HL-60 (cell line): ENCODE data around the gene NKIRAS2.
A peak's percentile ranks its signal among the peaks of the same experiment; 100 is the strongest.

Experiments
- DNase-seq, 2 experiments: peaks; one replicate each; pipeline ENCODE4 v3.0.0-alpha.2; 2010 to 2020; ENCODE audit warnings: low read depth in 1 of 2, low spot score in 1 of 2
- H3K27ac ChIP-seq: fragments of 250-450 bp; sonication (Bioruptor Pico); replicated peaks from 2 replicates; pipeline ENCODE4 v1.5.1; 2020; ENCODE audit warnings: mild to moderate bottlenecking, moderate library complexity
- H3K27me3 ChIP-seq: fragments of 250-450 bp; sonication (Bioruptor Pico); 2 replicates; pipeline ENCODE4 v1.5.1; 2021; ENCODE audit warnings: mild to moderate bottlenecking, moderate library complexity; ENCODE audit not compliant: insufficient read depth, poor library complexity, severe bottlenecking
- H3K4me3 ChIP-seq: replicated peaks from 2 replicates; pipeline ENCODE4 v1.5.1; 2011; ENCODE audit warnings: mild to moderate bottlenecking, control low read depth, low read length; ENCODE audit not compliant: insufficient read depth
- GABPA ChIP-seq: IDR thresholded peaks from 2 replicates; pipeline ENCODE4 v1.6.1; 2012; ENCODE audit warnings: low read depth
- POLR2AphosphoS5 ChIP-seq: IDR thresholded peaks from 2 replicates; pipeline ENCODE4 v1.6.1; 2012; ENCODE audit warnings: low read depth
- SPI1 ChIP-seq: IDR thresholded peaks from 2 replicates; pipeline ENCODE4 v1.6.1; 2012; ENCODE audit warnings: low read depth, mild to moderate bottlenecking, borderline replicate concordance
- TF ChIP-seq, protein P1 (sequence below): IDR thresholded peaks from one replicate; pipeline ENCODE4 v1.5.1; 2011; ENCODE audit warnings: low read length, control low read depth, inconsistent platforms; ENCODE audit not compliant: insufficient read depth
- TF ChIP-seq, protein P2 (sequence below): IDR thresholded peaks from 2 replicates; pipeline ENCODE4 v1.6.1; 2012; ENCODE audit warnings: low read depth; ENCODE audit not compliant: insufficient replicate concordance

NKIRAS2 gene

DNA sequence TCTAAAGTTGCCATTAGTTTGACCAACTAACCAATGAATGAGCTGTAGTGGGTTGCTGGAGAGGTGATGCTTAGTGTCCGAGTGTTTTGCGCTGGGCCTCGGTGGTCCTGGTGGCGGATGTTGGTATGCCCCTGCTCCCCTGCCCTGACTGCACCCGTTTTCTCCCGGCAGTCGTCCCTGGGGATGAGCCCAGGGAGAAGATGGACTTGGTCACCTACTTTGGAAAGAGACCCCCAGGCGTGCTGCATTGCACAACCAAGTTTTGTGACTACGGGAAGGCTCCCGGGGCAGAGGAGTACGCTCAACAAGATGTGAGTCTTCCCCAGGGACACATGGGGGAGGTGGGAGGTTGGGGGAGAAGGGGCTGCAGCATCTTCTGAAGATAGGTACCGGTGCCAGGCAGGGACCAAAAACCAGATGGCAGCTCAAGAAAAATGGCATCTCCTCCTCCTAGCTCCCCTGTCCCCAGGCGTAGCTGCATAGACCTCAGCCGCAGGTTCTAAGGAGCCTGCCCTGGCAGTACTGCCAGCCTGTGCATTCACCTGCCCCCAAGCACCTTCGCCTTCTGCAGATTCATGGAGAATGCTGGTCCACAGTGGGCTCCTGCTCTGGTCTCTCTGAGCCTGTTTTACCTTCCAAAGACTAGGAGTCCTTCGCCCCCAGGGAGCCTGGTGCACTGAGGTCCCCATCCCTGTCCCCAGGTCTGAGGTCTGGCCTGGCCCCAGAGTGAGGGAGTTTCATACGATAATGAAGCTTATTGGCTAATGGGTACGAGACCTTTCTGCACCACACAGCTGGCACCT is 48.0 kb upstream of the NKIRAS2 start:
- TF ChIP-seq POLR2AphosphoS5 (no peak), GABPA (no peak), SPI1 (no peak)
- TF ChIP-seq, protein P1, sequence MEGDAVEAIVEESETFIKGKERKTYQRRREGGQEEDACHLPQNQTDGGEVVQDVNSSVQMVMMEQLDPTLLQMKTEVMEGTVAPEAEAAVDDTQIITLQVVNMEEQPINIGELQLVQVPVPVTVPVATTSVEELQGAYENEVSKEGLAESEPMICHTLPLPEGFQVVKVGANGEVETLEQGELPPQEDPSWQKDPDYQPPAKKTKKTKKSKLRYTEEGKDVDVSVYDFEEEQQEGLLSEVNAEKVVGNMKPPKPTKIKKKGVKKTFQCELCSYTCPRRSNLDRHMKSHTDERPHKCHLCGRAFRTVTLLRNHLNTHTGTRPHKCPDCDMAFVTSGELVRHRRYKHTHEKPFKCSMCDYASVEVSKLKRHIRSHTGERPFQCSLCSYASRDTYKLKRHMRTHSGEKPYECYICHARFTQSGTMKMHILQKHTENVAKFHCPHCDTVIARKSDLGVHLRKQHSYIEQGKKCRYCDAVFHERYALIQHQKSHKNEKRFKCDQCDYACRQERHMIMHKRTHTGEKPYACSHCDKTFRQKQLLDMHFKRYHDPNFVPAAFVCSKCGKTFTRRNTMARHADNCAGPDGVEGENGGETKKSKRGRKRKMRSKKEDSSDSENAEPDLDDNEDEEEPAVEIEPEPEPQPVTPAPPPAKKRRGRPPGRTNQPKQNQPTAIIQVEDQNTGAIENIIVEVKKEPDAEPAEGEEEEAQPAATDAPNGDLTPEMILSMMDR: no peak
- TF ChIP-seq, protein P2, sequence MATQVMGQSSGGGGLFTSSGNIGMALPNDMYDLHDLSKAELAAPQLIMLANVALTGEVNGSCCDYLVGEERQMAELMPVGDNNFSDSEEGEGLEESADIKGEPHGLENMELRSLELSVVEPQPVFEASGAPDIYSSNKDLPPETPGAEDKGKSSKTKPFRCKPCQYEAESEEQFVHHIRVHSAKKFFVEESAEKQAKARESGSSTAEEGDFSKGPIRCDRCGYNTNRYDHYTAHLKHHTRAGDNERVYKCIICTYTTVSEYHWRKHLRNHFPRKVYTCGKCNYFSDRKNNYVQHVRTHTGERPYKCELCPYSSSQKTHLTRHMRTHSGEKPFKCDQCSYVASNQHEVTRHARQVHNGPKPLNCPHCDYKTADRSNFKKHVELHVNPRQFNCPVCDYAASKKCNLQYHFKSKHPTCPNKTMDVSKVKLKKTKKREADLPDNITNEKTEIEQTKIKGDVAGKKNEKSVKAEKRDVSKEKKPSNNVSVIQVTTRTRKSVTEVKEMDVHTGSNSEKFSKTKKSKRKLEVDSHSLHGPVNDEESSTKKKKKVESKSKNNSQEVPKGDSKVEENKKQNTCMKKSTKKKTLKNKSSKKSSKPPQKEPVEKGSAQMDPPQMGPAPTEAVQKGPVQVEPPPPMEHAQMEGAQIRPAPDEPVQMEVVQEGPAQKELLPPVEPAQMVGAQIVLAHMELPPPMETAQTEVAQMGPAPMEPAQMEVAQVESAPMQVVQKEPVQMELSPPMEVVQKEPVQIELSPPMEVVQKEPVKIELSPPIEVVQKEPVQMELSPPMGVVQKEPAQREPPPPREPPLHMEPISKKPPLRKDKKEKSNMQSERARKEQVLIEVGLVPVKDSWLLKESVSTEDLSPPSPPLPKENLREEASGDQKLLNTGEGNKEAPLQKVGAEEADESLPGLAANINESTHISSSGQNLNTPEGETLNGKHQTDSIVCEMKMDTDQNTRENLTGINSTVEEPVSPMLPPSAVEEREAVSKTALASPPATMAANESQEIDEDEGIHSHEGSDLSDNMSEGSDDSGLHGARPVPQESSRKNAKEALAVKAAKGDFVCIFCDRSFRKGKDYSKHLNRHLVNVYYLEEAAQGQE: no peak
- H3K27me3 ChIP-seq: no peaks in the 10 kb centered on the region
- H3K27ac ChIP-seq: no peak overlapping the region
- no peak overlapping the region for H3K4me3 ChIP-seq
- DNase-seq: no peak

DNA sequence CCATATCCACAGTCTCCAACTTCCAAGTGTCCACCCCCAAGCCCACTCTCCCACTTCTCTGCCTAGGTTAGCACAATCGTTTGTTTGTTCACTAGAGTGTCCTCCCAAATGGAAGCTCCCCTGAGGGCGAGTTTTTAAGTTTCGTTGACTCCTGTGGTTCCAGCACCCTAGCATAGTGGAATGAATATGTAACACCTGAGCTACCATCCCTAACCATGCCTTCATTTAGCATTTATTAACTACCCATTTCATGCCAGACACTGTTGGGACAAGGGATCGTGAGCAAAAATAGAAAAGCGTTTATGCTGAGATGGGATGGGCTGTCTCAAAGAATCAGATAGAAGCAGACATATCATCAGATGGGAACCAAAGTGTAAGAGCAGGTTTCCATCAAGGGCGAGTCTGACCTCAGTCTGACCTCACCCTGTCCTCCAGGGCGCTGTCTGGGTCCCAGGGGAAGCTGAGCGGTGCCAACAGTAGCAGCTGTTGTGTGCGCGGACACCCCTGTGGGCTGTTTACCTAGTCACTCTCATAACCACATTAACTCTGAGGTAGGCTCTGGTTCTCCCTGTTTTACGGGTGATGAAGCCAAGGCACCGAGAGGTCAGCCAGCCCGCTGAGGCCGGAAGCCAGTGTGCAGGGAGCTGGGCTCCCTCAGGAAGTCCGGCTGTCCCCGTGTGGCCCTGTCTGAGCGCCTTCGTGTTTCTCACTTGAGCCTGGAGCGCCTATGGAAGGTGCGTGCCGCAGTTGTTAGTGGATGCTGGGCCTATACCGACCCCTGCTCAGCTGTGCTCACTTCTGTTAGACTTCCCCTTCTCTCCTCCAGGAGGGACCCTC is 47.1 kb upstream of the NKIRAS2 start:
- no peak for DNase-seq
- no peak overlapping the region for H3K27ac ChIP-seq
- no peak overlapping the region for H3K4me3 ChIP-seq
- H3K27me3 ChIP-seq: no peaks in the 10 kb centered on the region
- TF ChIP-seq GABPA: no peak
- peak; percentile 16; the same call in 1 of the 2 replicates for TF ChIP-seq POLR2AphosphoS5

DNA sequence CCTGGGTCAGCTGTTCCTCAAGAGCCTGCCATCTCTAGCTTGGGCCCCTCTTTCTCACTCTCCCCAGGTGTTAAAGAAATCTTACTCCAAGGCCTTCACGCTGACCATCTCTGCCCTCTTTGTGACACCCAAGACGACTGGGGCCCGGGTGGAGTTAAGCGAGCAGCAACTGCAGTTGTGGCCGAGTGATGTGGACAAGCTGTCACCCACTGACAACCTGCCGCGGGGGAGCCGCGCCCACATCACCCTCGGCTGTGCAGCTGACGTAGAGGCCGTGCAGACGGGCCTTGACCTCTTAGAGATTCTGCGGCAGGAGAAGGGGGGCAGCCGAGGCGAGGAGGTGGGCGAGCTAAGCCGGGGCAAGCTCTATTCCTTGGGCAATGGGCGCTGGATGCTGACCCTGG is 46.5 kb upstream of the NKIRAS2 start:
- H3K4me3 ChIP-seq: no peak overlapping the region
- no peak overlapping the region for H3K27ac ChIP-seq
- no peak for DNase-seq
- no peak for TF ChIP-seq GABPA
- TF ChIP-seq, protein P1: no peak
- TF ChIP-seq SPI1: no peak
- TF ChIP-seq, protein P2: no peak
- peak; percentile 49; the same call in 1 of the 2 replicates for TF ChIP-seq POLR2AphosphoS5
- no peaks in the 10 kb centered on the region for H3K27me3 ChIP-seq

DNA sequence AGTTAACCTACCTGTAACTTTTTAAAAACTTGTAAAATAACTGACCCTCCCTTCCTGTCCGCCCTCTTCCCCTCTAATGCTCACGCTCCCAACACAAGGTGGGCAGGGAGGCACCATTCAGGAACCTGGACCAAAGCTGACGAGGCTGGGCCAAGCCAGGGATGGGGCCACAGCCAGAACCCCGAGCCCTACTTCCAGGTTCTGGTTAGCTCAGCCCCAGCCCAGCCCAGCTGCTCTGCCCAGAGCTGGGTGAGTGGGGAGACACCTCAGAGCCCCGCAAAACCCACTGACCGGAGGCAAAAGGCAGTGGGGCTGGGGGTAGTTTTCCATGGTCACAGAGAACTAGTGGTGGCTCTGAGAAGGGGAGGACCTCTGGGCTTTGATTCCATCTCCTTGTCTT is 45.9 kb upstream of the NKIRAS2 start:
- Histone ChIP-seq H3K4me3 (no peak overlapping the region), H3K27ac (no peak overlapping the region), H3K27me3 (no peaks in the 10 kb centered on the region)
- no peak for DNase-seq
- TF ChIP-seq, protein P2: no peak
- TF ChIP-seq POLR2AphosphoS5 (no peak), GABPA (no peak), SPI1 (no peak)
- TF ChIP-seq, protein P1: no peak
